Suprapubic skin (tissue), 4 donors: ENCODE data around the gene CLDN16. TPM values are rescaled to one million over a fixed set of nuclear protein-coding genes. Genes with fewer than 3 reads are reported as not detected.

Source experiments
- DNase-seq, 2 donors: peaks; one replicate each; pipeline ENCODE4 v3.0.0-alpha.2; 2019; ENCODE audit warnings: low spot score in 2 of 2
- H3K27ac ChIP-seq: fragments of 200-600 bp; sonication (generic); one replicate; pipeline ENCODE4 v1.5.1; 2019
- H3K27me3 ChIP-seq: fragments of 200-600 bp; sonication (generic); one replicate; pipeline ENCODE4 v1.5.1; 2019
- H3K36me3 ChIP-seq: fragments of 200-600 bp; sonication (generic); one replicate; pipeline ENCODE4 v1.5.1; 2019
- H3K4me1 ChIP-seq: fragments of 200-600 bp; sonication (generic); one replicate; pipeline ENCODE4 v1.5.1; 2019
- H3K4me3 ChIP-seq: fragments of 200-600 bp; sonication (generic); one replicate; pipeline ENCODE4 v1.5.1; 2019; ENCODE audit warnings: mild to moderate bottlenecking
- H3K9me3 ChIP-seq: fragments of 200-600 bp; sonication (generic); one replicate; pipeline ENCODE4 v1.5.1; 2019
- CTCF ChIP-seq, 2 donors: fragments of 200-600 bp in 1 of 2; fragments of 450-650 bp in 1 of 2; sonication (generic) in 1 of 2; IDR thresholded peaks; one replicate each; pipeline ENCODE4 v1.5.1; 2016 to 2019; ENCODE audit warnings: antibody characterized with exemption in 2 of 2, mild to moderate bottlenecking in 1 of 2, moderate library complexity in 1 of 2
- EP300 ChIP-seq: sonication (generic); formaldehyde crosslinking; IDR thresholded peaks from one replicate; pipeline ENCODE4 v1.6.1; 2017; ENCODE audit warnings: antibody characterized with exemption
- POLR2A ChIP-seq, 2 donors: fragments of 450-650 bp; IDR thresholded peaks; one replicate each; pipeline ENCODE4 v1.6.1; 2017; ENCODE audit warnings: antibody characterized with exemption in 2 of 2, mild to moderate bottlenecking in 2 of 2, moderate library complexity in 2 of 2
- POLR2AphosphoS5 ChIP-seq, 3 donors: sonication (generic); formaldehyde crosslinking; IDR thresholded peaks; one replicate each; pipeline ENCODE4 v1.6.1; 2017; ENCODE audit warnings: antibody characterized with exemption in 3 of 3
- WGBS: methylation state at CpG from one replicate; pipeline ENCODE4 v1.1.5; 2018; 5-methylcytosine and 5-hydroxymethylcytosine counted together
- total RNA-seq, 4 donors: library from RNA; depleted of rRNA; stranded (reverse); fragments of >200 nt; gene quantifications; one replicate each; pipeline ENCODE4 v1.1.0, GENCODE V29; 2016

The CLDN16 gene
- total RNA-seq, 4 donors from 2014 or later, result 1.7 to 12.8 (median 2.1) TPM

GRCh38 chr3:190446573-190447279 is 58.8 kb downstream of the CLDN16 start:
- TF ChIP-seq POLR2AphosphoS5 (IDR thresholded peaks at IDR 0.05) (no peak), POLR2A (IDR thresholded peaks at IDR 0.05) (no peak), CTCF (IDR thresholded peaks at IDR 0.05) (no peak), EP300 (no peak)
- H3K4me3 ChIP-seq, result no peak overlapping the region
- no peaks in the 10 kb centered on the region for H3K9me3 ChIP-seq
- no peak for DNase-seq
- 47% methylated on average over 6 of the region's 6 CpGs for WGBS
- no peaks in the 10 kb centered on the region for H3K4me1 ChIP-seq
- no peak overlapping the region for H3K27ac ChIP-seq
- H3K36me3 ChIP-seq, result no peaks in the 10 kb centered on the region
- peaks cover under 1% of the 10 kb centered on the region for H3K27me3 ChIP-seq

GRCh38 chr3:190448256-190448655 is 60.3 kb downstream of the CLDN16 start:
- H3K36me3 ChIP-seq, result no peaks in the 10 kb centered on the region
- H3K4me3 ChIP-seq, result no peak overlapping the region
- DNase-seq, result no peak
- peaks cover 3% of the 10 kb centered on the region for H3K27me3 ChIP-seq
- TF ChIP-seq CTCF (IDR thresholded peaks at IDR 0.05) (no peak), POLR2AphosphoS5 (IDR thresholded peaks at IDR 0.05) (no peak), EP300 (no peak), POLR2A (IDR thresholded peaks at IDR 0.05) (no peak)
- 73% methylated on average over 2 of the region's 2 CpGs for WGBS
- H3K4me1 ChIP-seq, result no peaks in the 10 kb centered on the region
- H3K27ac ChIP-seq, result no peak overlapping the region
- H3K9me3 ChIP-seq, result no peaks in the 10 kb centered on the region

GRCh38 chr3:190449801-190450200 is 61.8 kb downstream of the CLDN16 start, which contains the start of gene TMEM207:
Gene TMEM207 (minus strand): TSS chr3:190449901. CDS start chr3:190449809, 92 bp downstream.
- DNase-seq, result no peak
- H3K36me3 ChIP-seq, result no peaks in the 10 kb centered on the region
- H3K27ac ChIP-seq, result no peak within 1 kb of the TSS
- peaks cover 3% of the 10 kb centered on the region for H3K27me3 ChIP-seq
- no peaks in the 10 kb centered on the region for H3K9me3 ChIP-seq
- H3K4me3 ChIP-seq, result no peak within 1 kb of the TSS
- WGBS, result 88% methylated on average over 1 of the region's 1 CpG
- TF ChIP-seq EP300 (no peak), CTCF (IDR thresholded peaks at IDR 0.05) (no peak), POLR2AphosphoS5 (IDR thresholded peaks at IDR 0.05) (no peak), POLR2A (IDR thresholded peaks at IDR 0.05) (no peak)
- H3K4me1 ChIP-seq, result no peaks in the 10 kb centered on the region

- Histone ChIP-seq H3K27ac (no peak overlapping the region), H3K27me3 (peaks cover 3% of the 10 kb centered on the region), H3K36me3 (no peaks in the 10 kb centered on the region), H3K4me3 (no peak overlapping the region), H3K4me1 (no peaks in the 10 kb centered on the region), H3K9me3 (no peaks in the 10 kb centered on the region)
- TF ChIP-seq POLR2A (IDR thresholded peaks at IDR 0.05), result no peak
- no peak for TF ChIP-seq EP300
- no peak for TF ChIP-seq CTCF (IDR thresholded peaks at IDR 0.05)
- no peak for DNase-seq
- WGBS, result 97% methylated on average over 2 of the region's 2 CpGs
Measured at GRCh38 chr3:190455828-190456227, 67.9 kb downstream of the CLDN16 start.

- Histone ChIP-seq H3K27me3 (peaks cover 3% of the 10 kb centered on the region), H3K27ac (no peak overlapping the region), H3K4me3 (no peak overlapping the region), H3K36me3 (no peaks in the 10 kb centered on the region), H3K9me3 (no peaks in the 10 kb centered on the region), H3K4me1 (no peaks in the 10 kb centered on the region)
- no peak for DNase-seq
- TF ChIP-seq POLR2A (IDR thresholded peaks at IDR 0.05) (no peak), EP300 (no peak), POLR2AphosphoS5 (IDR thresholded peaks at IDR 0.05) (no peak), CTCF (IDR thresholded peaks at IDR 0.05) (no peak)
- WGBS, result 90% methylated on average over 1 of the region's 1 CpG
Measured at GRCh38 chr3:190456770-190457169, 68.8 kb downstream of the CLDN16 start.
